ENCODE data around the gene VEGFA. TPM values are rescaled to one million over a fixed set of nuclear protein-coding genes. Genes with fewer than 3 reads are reported as not detected.

The VEGFA gene
- total RNA-seq, 3 donors from 2014 or later, result 89.4 to 165 (median 94.7) TPM

DNA sequence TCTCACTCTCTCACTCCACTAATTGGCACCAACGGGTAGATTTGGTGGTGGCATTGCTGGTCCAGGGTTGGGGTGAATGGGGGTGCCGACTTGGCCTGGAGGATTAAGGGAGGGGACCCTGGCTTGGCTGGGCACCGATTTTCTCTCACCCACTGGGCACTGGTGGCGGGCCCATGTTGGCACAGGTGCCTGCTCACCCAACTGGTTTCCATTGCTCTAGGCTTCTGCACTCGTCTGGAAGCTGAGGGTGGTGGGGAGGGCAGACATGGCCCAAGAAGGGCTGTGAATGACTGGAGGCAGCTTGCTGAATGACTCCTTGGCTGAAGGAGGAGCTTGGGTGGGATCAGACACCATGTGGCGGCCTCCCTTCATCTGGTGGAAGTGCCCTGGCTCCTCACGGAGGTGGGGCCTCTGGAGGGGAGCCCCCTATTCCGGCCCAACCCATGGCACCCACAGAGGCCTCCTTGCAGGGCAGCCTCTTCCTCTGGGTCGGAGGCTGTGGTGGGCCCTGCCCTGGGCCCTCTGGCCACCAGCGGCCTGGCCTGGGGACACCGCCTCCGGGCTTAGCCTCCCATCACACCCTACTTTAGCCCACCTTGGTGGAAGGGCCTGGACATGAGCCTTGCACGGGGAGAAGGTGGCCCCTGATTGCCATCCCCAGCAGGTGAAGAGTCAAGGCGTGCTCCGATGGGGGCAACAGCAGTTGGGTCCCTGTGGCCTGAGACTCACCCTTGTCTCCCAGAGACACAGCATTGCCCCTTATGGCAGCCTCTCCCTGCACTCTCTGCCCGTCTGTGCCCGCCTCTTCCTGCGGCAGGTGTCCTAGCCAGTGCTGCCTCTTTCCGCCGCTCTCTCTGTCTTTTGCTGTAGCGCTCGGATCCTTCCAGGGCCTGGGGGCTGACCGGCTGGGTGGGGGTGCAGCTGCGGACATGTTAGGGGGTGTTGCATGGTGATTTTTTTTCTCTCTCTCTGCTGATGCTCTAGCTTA, 11.2 kb downstream of the VEGFA start:
- no peak for DNase-seq
- intact Hi-C loops (cut with DNase I, micrococcal nuclease), result no loop called here
- Histone ChIP-seq H3K4me1 (ENCODE audit: low read depth) (no peaks in the 10 kb centered on the region), H3K36me3 (ENCODE audit: low read depth) (peaks cover 8% of the 10 kb centered on the region), H3K9me3 (no peaks in the 10 kb centered on the region), H3K4me3 (no peak overlapping the region)
- TF ChIP-seq, protein P1, sequence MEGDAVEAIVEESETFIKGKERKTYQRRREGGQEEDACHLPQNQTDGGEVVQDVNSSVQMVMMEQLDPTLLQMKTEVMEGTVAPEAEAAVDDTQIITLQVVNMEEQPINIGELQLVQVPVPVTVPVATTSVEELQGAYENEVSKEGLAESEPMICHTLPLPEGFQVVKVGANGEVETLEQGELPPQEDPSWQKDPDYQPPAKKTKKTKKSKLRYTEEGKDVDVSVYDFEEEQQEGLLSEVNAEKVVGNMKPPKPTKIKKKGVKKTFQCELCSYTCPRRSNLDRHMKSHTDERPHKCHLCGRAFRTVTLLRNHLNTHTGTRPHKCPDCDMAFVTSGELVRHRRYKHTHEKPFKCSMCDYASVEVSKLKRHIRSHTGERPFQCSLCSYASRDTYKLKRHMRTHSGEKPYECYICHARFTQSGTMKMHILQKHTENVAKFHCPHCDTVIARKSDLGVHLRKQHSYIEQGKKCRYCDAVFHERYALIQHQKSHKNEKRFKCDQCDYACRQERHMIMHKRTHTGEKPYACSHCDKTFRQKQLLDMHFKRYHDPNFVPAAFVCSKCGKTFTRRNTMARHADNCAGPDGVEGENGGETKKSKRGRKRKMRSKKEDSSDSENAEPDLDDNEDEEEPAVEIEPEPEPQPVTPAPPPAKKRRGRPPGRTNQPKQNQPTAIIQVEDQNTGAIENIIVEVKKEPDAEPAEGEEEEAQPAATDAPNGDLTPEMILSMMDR (IDR thresholded peaks at IDR 0.05), result no peak
- ATAC-seq, result no peak

DNA sequence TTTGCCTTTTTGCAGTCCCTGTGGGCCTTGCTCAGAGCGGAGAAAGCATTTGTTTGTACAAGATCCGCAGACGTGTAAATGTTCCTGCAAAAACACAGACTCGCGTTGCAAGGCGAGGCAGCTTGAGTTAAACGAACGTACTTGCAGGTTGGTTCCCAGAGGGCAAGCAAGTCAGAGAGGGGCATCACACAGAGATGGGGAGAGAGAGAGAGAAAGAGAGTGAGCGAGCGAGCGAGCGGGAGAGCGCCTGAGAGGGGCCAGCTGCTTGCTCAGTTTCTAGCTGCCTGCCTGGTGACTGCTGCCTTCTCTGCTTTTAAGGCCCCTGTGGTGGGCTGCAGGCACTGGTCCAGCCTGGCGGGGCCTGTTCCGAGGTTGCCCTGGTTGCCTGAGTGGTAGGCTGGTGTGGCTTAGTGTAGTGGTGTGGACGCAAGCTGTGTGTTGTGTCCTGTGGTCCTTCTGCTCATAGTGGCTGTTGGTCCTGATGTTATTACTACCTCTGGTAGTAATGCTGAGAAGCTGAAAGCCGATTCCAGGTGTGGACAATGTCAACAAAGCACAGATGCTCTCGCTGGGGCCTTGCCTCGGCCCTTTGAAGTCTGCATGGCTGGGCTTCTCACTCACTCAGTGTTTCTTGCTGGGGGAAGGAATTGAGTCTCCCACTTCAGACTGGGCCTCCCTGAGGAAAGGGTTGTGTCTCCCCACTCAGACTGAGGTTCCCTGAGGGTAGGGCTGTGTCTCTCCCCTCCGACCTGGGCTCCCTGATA, 12.1 kb downstream of the VEGFA start:
- TF ChIP-seq, protein P1 (IDR thresholded peaks at IDR 0.05), result no peak
- no peak overlapping the region for H3K4me3 ChIP-seq
- no peaks in the 10 kb centered on the region for H3K9me3 ChIP-seq
- peaks cover 8% of the 10 kb centered on the region for H3K36me3 ChIP-seq (ENCODE audit: low read depth)
- intact Hi-C loops (cut with DNase I, micrococcal nuclease), result no loop called here
- DNase-seq, result no peak
- no peak for ATAC-seq
- no peaks in the 10 kb centered on the region for H3K4me1 ChIP-seq (ENCODE audit: low read depth)

DNA sequence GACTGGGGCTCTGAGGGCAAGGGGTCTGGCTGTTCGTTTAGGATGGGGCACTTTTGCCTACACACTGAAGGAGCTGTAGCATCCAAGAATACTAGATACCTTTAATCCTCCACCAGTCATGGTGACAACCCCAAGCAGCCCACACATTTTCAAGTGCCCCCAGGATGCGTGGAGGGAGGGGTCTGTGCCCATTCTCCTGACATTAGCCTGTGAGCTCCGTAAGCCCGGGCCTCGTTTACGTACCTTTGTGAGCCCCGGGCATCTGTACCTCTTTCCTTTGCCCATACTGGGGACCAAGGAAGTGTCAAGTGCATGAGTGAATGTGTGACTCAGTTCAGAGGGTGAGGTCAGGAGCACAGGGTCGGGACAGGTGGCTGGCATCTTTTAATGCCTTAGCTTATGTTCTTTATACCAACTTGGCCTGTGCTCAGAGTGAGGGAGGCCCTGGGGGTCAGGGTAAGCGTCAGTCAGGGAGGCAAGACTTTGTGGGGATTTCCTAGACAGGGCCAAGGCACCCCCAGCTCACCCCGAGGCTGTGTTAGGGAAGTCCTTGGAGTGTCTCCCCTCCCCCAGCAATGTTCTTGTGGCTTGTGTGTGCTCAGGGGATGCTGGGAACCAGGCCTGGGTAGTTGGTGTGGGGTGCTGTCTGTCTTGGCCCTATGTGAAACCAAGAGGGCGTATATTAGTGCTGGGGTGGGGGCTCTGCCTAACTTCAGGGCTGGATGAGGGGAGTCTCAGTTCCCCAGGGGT, 12.9 kb downstream of the VEGFA start:
- Histone ChIP-seq H3K4me1 (ENCODE audit: low read depth) (no peaks in the 10 kb centered on the region), H3K4me3 (no peak overlapping the region), H3K9me3 (no peaks in the 10 kb centered on the region), H3K36me3 (ENCODE audit: low read depth) (peaks cover 8% of the 10 kb centered on the region)
- DNase-seq, result no peak
- intact Hi-C loops (cut with DNase I, micrococcal nuclease), result no loop called here
- TF ChIP-seq, protein P1 (IDR thresholded peaks at IDR 0.05), result no peak
- no peak for ATAC-seq

DNA sequence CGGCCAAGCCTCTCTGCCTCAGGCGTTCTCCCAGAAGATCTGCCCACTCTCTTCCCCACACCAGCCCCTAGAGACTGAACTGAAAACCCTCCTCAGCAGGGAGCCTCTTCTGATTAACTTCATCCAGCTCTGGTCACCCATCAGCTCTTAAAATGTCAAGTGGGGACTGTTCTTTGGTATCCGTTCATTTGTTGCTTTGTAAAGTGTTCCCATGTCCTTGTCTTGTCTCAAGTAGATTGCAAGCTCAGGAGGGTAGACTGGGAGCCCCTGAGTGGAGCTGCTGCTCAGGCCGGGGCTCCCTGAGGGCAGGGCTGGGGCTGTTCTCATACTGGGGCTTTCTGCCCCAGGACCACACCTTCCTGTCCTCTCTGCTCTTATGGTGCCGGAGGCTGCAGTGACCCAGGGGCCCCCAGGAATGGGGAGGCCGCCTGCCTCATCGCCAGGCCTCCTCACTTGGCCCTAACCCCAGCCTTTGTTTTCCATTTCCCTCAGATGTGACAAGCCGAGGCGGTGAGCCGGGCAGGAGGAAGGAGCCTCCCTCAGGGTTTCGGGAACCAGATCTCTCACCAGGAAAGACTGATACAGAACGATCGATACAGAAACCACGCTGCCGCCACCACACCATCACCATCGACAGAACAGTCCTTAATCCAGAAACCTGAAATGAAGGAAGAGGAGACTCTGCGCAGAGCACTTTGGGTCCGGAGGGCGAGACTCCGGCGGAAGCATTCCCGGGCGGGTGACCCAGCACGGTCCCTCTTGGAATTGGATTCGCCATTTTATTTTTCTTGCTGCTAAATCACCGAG, 14.2 kb downstream of the VEGFA start:
- intact Hi-C loops (cut with DNase I, micrococcal nuclease), result no loop called here
- TF ChIP-seq, protein P1 (IDR thresholded peaks at IDR 0.05), result no peak
- DNase-seq, result no peak
- Histone ChIP-seq H3K4me3 (no peak overlapping the region), H3K9me3 (no peaks in the 10 kb centered on the region), H3K36me3 (ENCODE audit: low read depth) (peaks cover 4% of the 10 kb centered on the region), H3K4me1 (ENCODE audit: low read depth) (no peaks in the 10 kb centered on the region)
- no peak for ATAC-seq
